HEK293T (cell line): ENCODE data around the gene SLC2A4RG.

Experiments
- BHLHE40 ChIP-seq: fragments of 450-650 bp; IDR thresholded peaks from 2 replicates; pipeline ENCODE4 v1.6.1; 2016; ENCODE audit warnings: mild to moderate bottlenecking, moderate library complexity, borderline replicate concordance
- ELF4 ChIP-seq: fragments of 450-650 bp; IDR thresholded peaks from 2 replicates; pipeline ENCODE4 v1.6.1; 2017; ENCODE audit warnings: antibody characterized with exemption
- FOXA1 ChIP-seq: fragments of 450-650 bp; IDR thresholded peaks from 2 replicates; pipeline ENCODE4 v1.6.1; 2016; ENCODE audit warnings: mild to moderate bottlenecking
- FOXK2 ChIP-seq: fragments of 450-650 bp; IDR thresholded peaks from 2 replicates; pipeline ENCODE4 v1.6.1; 2016; ENCODE audit warnings: mild to moderate bottlenecking
- FOXM1 ChIP-seq: fragments of 450-650 bp; IDR thresholded peaks from 2 replicates; pipeline ENCODE4 v1.6.1; 2017; ENCODE audit warnings: mild to moderate bottlenecking, borderline replicate concordance
- SP1 ChIP-seq: fragments of 450-650 bp; IDR thresholded peaks from 2 replicates; pipeline ENCODE4 v1.6.1; 2017
- SUZ12 ChIP-seq: fragments of 450-650 bp; IDR thresholded peaks from 2 replicates; pipeline ENCODE4 v1.6.1; 2016; ENCODE audit warnings: mild to moderate bottlenecking
- TARDBP ChIP-seq: fragments of 450-650 bp; IDR thresholded peaks from 2 replicates; pipeline ENCODE4 v1.6.1; 2016

- no peak for TF ChIP-seq FOXA1
- no peak for TF ChIP-seq TARDBP
- no peak for TF ChIP-seq SP1
- TF ChIP-seq FOXK2: no peak
- no peak for TF ChIP-seq SUZ12
- no peak for TF ChIP-seq BHLHE40
- TF ChIP-seq ELF4: no peak
- TF ChIP-seq FOXM1: no peak
These were observed 3.8 kb downstream of the SLC2A4RG start for GRCh38 chr20:63743210-63743970.
